GM18868 (cell line): Measurements from ENCODE around the gene ABT1.
A peak's percentile ranks its signal among the peaks of the same experiment; 100 is the strongest.

Source experiments
- ATAC-seq: cut with Tn5 transposase; IDR thresholded peaks from one replicate; pipeline ENCODE4 v1.9.1; 2021; ENCODE audit warnings: mild to moderate bottlenecking, moderate library complexity; ENCODE audit not compliant: unreplicated experiment

Gene ABT1

GRCh38 chr6:26602262-26602661 lies 5.5 kb downstream of the ABT1 start:
- ATAC-seq = no peak

GRCh38 chr6:26604026-26604425 lies 7.3 kb downstream of the ABT1 start:
- no peak for ATAC-seq

GRCh38 chr6:26604797-26605196 lies 8.0 kb downstream of the ABT1 start:
- ATAC-seq = no peak

GRCh38 chr6:26607434-26608230 lies 10.9 kb downstream of the ABT1 start:
- ATAC-seq = peak; percentile 94

- no peak for ATAC-seq
Observed at GRCh38 chr6:26609463-26609862, 12.7 kb downstream of the ABT1 start.

GRCh38 chr6:26611599-26611998 lies 14.8 kb downstream of the ABT1 start:
- no peak for ATAC-seq

- no peak for ATAC-seq
Observed at GRCh38 chr6:26613201-26613600, 16.4 kb downstream of the ABT1 start.

GRCh38 chr6:26613689-26614683 lies 17.2 kb downstream of the ABT1 start:
- no peak for ATAC-seq

GRCh38 chr6:26623339-26623859 lies 26.6 kb downstream of the ABT1 start:
- no peak for ATAC-seq

GRCh38 chr6:26624557-26624956 lies 27.8 kb downstream of the ABT1 start:
- ATAC-seq = no peak

GRCh38 chr6:26627843-26628242 lies 31.1 kb downstream of the ABT1 start:
- no peak for ATAC-seq

- no peak for ATAC-seq
Observed at GRCh38 chr6:26629359-26629758, 32.6 kb downstream of the ABT1 start.

GRCh38 chr6:26640806-26641205 lies 44.1 kb downstream of the ABT1 start:
- no peak for ATAC-seq

- no peak for ATAC-seq
Observed at GRCh38 chr6:26646074-26646473, 49.3 kb downstream of the ABT1 start.
